Measurements from ENCODE around the gene YARS2. TPM values are rescaled to one million over a fixed set of nuclear protein-coding genes. Genes with fewer than 3 reads are reported as not detected.

Gene YARS2
- total and polyA plus RNA-seq, 2 experiments from 2014 or later: 73.0 to 76.7 TPM

DNA sequence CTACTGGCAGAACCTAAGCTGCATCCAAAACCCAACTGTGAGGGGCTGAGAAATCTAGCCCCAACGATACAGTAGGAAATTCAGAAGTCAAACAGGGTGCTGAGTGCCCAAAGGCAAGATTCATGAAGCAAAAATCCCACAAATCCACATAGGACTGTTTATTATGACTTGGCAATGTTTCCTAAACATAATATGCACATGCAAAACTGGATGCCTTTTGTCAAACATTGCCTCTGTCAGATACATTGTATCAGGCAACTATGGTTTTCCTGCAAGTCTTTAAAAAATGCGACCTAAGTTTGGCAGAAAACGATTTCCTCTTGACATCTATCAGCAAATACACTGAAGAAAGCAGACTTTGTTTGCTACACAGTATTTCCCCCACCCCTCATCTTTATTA lies 27.3 kb upstream of the YARS2 start (continued):
- TF ChIP-seq, protein P1, sequence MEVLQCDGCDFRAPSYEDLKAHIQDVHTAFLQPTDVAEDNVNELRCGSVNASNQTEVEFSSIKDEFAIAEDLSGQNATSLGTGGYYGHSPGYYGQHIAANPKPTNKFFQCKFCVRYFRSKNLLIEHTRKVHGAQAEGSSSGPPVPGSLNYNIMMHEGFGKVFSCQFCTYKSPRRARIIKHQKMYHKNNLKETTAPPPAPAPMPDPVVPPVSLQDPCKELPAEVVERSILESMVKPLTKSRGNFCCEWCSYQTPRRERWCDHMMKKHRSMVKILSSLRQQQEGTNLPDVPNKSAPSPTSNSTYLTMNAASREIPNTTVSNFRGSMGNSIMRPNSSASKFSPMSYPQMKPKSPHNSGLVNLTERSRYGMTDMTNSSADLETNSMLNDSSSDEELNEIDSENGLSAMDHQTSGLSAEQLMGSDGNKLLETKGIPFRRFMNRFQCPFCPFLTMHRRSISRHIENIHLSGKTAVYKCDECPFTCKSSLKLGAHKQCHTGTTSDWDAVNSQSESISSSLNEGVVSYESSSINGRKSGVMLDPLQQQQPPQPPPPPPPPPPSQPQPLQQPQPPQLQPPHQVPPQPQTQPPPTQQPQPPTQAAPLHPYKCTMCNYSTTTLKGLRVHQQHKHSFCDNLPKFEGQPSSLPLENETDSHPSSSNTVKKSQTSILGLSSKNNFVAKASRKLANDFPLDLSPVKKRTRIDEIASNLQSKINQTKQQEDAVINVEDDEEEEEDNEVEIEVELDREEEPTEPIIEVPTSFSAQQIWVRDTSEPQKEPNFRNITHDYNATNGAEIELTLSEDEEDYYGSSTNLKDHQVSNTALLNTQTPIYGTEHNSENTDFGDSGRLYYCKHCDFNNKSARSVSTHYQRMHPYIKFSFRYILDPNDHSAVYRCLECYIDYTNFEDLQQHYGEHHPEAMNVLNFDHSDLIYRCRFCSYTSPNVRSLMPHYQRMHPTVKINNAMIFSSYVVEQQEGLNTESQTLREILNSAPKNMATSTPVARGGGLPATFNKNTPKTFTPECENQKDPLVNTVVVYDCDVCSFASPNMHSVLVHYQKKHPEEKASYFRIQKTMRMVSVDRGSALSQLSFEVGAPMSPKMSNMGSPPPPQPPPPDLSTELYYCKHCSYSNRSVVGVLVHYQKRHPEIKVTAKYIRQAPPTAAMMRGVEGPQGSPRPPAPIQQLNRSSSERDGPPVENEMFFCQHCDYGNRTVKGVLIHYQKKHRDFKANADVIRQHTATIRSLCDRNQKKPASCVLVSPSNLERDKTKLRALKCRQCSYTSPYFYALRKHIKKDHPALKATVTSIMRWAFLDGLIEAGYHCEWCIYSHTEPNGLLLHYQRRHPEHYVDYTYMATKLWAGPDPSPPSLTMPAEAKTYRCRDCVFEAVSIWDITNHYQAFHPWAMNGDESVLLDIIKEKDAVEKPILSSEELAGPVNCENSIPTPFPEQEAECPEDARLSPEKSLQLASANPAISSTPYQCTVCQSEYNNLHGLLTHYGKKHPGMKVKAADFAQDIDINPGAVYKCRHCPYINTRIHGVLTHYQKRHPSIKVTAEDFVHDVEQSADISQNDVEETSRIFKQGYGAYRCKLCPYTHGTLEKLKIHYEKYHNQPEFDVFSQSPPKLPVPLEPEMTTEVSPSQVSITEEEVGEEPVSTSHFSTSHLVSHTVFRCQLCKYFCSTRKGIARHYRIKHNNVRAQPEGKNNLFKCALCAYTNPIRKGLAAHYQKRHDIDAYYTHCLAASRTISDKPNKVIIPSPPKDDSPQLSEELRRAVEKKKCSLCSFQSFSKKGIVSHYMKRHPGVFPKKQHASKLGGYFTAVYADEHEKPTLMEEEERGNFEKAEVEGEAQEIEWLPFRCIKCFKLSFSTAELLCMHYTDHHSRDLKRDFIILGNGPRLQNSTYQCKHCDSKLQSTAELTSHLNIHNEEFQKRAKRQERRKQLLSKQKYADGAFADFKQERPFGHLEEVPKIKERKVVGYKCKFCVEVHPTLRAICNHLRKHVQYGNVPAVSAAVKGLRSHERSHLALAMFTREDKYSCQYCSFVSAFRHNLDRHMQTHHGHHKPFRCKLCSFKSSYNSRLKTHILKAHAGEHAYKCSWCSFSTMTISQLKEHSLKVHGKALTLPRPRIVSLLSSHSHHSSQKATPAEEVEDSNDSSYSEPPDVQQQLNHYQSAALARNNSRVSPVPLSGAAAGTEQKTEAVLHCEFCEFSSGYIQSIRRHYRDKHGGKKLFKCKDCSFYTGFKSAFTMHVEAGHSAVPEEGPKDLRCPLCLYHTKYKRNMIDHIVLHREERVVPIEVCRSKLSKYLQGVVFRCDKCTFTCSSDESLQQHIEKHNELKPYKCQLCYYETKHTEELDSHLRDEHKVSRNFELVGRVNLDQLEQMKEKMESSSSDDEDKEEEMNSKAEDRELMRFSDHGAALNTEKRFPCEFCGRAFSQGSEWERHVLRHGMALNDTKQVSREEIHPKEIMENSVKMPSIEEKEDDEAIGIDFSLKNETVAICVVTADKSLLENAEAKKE (CRISPR knock-in tag; IDR thresholded peaks at IDR 0.05): no peak
- TF ChIP-seq ZNF331 (CRISPR knock-in tag; IDR thresholded peaks at IDR 0.05; ENCODE audit: low read depth): no peak
- TF ChIP-seq, protein P2, sequence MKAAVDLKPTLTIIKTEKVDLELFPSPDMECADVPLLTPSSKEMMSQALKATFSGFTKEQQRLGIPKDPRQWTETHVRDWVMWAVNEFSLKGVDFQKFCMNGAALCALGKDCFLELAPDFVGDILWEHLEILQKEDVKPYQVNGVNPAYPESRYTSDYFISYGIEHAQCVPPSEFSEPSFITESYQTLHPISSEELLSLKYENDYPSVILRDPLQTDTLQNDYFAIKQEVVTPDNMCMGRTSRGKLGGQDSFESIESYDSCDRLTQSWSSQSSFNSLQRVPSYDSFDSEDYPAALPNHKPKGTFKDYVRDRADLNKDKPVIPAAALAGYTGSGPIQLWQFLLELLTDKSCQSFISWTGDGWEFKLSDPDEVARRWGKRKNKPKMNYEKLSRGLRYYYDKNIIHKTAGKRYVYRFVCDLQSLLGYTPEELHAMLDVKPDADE (IDR thresholded peaks at IDR 0.05): no peak
- TF ChIP-seq NANOG (IDR thresholded peaks at IDR 0.05; ENCODE audit: borderline replicate concordance): no peak
- TF ChIP-seq EZH2phosphoT487 (IDR thresholded peaks at IDR 0.05; ENCODE audit: unreplicated experiment): no peak

DNA sequence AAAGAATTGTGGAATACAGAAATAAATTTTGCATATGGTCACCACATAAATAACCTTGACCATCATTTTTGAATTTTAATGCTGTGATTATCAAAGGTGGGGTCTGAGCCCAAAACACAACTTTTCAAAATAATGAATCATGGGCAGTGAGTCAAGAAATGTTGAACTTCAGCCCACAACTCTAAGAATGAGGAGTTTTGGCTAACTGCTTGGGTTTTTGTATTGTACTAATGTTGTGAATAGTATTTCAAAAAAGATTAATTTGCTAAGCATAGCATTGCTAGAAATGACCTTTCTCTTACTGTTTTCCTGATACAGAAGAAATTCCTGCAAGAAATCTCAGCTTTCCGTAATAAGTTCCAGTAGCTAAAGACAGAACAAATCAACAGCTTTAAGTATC lies 24.4 kb upstream of the YARS2 start:
- no peaks in the 10 kb centered on the region for H4K20me1 ChIP-seq (replicated peaks; ENCODE audit: insufficient read depth)
- TF ChIP-seq POLR2AphosphoS5 (IDR thresholded peaks at IDR 0.05; ENCODE audit: low read depth): no peak
- no peak for TF ChIP-seq CREB1 (CRISPR knock-in tag; IDR thresholded peaks at IDR 0.05; ENCODE audit: low read depth)
- ATAC-seq: no peak
- H3K4me1 ChIP-seq (ENCODE audit: insufficient read depth): no peaks in the 10 kb centered on the region
- no peak for DNase-seq (ENCODE audit: low spot score)
- H3K79me2 ChIP-seq (replicated peaks; ENCODE audit: insufficient read depth): no peaks in the 10 kb centered on the region
- Mint-ChIP-seq H3K27me3 (ENCODE audit: insufficient read depth, low read depth, poor library complexity) (peaks cover 2% of the 10 kb centered on the region), H3K4me3 (no peak overlapping the region), H3K4me1 (no peaks in the 10 kb centered on the region), H3K9me3 (no peaks in the 10 kb centered on the region), H3K27ac (no peak overlapping the region), H3K36me3 (ENCODE audit: low read depth) (no peaks in the 10 kb centered on the region)
- no peaks in the 10 kb centered on the region for H3K9me2 ChIP-seq (ENCODE audit: insufficient read depth)
- H3K36me3 ChIP-seq (ENCODE audit: insufficient read depth): no peaks in the 10 kb centered on the region
- H3K4me3 ChIP-seq: no peak overlapping the region
- no peak overlapping the region for H2AFZ ChIP-seq
- no peak overlapping the region for H3K4me2 ChIP-seq
- H3K27me3 ChIP-seq (ENCODE audit: insufficient read depth): no peaks in the 10 kb centered on the region
- no peaks in the 10 kb centered on the region for H3F3A ChIP-seq (replicated peaks; ENCODE audit: low read depth)
- no peak overlapping the region for H3K27ac ChIP-seq (ENCODE audit: low read depth)
